NCI-H2107 (cell line): ENCODE measurements around the gene FOXL2.

Experiments
- DNase-seq: peaks from one replicate; lab custom pipeline; 2025; lab: John Stamatoyannopoulos, UW

FOXL2 gene

DNA sequence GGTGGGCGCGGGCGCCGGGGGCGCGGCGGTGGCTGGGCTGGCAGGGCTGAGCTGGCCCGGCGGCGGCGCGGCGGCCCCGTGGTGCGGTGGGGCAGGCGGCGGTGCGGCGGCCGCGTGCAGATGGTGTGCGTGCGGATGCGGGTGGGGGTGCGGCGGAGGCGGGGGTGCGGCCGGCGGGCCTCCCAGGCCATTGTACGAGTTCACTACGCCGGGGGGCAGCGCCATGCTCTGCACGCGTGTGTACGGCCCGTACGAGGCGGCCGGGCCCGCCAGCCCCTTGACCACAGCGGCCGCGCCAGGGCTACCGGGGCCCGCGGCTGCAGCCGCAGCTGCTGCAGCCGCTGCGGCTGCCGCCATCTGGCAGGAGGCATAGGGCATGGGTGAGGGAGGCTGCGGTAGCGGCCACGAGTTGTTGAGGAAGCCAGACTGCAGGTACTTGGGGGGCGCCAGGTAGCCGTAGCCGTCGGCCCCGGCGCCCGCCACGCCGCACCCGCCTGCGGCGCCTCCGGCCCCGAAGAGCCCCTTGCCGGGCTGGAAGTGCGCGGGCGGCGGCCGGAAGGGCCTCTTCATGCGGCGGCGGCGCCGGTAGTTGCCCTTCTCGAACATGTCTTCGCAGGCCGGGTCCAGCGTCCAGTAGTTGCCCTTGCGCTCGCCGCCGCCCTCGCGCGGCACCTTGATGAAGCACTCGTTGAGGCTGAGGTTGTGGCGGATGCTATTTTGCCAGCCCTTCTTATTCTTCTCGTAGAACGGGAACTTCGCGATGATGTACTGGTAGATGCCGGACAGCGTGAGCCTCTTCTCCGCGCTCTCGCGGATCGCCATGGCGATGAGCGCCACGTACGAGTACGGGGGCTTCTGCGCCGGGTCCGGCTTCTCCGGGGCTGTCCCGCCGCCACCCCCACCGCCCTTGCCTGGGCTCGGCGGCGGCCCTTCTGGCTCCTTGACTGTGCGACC, 951 bp downstream of the FOXL2 start:
- DNase-seq = no peak

DNA sequence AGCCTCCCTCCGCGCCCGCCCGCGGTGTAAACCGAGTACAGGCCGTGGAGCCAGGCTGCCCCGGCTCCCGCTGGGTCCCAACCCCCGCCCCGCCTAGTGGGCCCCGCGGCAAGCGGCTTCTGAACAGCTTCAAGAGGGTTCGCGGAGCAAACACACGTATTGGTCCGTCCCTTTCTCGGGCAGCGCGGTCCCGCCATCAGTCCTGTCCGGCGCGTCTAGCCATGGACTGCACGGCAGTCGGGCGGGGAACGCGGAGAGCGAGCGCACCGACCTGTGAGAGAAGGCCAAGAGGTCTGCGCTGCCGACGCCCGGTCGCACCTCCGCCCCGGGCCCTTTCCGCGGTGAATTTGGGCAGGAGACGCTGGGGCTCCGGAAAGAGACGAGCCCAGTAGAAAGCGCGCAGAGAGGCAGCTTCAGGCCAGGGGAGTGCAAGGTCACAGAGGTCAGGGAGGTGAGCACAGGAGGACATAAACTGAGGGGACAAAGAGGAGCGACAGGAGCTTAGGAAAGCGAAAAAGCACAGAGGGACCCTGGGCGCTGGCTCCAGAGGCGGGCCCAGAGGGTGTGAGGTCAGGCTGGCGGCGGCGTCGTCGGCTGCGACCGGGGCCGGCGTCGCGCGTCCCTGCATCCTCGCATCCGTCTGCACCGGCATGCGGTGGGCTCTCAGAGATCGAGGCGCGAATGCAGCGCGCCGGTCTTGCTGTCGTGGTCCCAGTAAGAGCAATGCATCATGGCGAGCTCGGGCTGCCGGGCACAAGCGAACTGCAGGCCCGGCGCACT, 1.8 kb downstream of the FOXL2 start:
- DNase-seq = no peak

DNA sequence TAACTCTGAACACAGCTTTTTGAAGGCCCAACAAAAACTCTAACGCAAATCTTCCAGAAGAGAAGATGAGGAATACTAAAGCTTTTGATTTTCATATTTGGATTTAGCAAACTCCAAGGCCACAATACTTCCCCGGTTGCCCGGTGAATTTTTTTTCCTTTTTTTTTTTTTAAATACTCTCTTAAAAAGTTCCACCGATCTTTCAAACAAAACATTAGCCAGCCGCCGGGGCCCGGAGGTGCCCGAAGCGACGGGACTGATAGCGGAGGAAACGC, 2.3 kb downstream of the FOXL2 start:
- DNase-seq = no peak

DNA sequence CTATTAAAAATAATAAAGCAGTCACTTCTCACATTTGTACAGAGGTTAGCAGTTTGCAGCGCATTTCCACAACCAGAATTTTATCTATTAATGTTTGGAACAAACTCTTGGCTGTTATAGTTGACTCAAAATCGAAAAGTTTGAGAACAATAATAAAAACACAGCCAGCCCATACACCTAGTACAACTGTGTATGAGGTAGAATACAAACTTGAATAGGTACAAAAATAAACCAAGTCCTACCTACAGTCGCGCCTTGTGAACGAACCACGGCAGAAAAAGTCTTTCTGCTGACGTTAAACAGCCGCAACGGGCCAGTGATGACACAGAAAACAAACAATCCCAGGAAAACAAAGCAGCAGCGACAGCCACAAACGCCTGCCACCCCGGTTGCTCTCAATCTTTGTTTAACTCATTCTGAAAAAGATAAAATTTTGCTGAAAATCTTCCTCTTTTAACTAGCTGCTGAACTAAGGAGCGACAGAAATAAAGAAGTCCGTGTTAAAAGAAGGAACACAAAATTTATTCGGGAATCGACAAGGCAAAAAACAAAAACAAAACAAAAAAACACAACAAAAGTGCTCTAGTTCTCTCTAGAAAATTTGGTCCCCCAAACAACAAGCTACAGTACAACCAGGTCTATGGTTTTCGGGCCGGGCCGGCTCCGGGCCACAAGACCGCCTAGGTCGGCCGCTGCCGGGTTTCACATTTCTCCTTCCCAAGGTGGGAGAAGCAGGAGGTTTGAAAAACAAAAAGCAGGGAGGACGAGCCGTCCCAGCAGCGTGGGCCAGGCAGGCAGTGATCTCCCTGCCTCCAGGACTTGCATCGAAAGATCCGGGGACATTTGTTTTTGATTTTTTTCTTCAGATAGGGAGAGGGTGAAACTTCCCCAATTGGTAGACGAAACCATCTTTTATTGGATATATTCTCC, 2.9 kb downstream of the FOXL2 start:
- no peak for DNase-seq

DNA sequence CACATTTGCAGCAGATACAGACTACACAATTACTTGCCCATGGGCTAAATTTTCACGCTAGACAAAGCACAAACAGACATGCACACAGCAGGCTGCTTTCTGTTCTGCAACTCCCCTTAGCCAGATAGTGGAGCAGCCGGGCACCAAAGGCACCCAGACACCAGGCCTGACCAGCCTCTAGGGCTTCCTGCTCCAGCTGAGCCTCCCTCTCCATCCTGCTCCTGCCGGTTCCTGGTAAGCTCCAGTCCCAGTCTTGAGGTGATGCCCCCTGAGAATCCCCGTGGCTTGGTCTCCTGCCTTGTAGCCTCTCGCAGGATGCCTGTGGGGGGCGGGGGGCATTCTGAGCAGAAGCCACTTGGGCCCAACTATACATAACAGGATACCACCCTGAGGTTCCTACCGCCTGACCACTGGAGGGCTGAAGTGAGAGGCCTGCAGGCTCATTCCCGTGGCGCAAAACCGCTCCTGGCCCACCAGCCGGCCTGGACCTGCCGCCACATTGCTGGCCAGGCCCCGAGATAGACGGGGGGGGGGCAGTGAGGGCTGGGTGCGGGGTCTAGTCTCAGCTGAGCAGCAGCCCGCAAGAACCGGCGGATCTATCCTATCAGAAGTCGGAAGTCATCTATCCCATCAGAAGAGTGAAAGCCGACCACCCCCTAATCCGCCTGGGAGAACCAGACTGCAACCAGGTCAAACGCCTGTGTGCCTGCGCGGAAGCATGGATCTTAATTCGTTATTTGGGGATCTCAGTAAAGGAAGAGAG, 3.9 kb downstream of the FOXL2 start:
- DNase-seq = no peak

DNA sequence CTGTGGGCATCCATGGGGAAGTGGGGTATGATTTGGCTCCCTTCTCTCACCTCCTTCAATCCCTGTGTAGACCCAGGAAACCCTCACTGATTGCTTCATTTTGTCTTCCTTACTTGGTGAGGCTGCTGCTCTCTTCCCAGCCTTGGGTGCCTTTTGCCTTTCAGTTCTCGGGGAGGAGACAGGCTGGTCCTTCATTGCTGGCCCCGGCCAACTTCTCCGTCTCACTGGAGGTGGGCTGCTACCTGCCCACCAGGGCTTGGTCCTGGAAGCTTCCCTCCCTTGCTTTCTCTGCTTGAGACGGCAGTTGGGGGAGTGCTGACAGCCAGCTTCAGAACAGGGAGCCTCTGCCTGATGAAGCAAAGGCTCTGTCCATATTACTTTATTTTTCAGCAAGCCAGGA, 4.7 kb downstream of the FOXL2 start:
- DNase-seq = no peak

DNA sequence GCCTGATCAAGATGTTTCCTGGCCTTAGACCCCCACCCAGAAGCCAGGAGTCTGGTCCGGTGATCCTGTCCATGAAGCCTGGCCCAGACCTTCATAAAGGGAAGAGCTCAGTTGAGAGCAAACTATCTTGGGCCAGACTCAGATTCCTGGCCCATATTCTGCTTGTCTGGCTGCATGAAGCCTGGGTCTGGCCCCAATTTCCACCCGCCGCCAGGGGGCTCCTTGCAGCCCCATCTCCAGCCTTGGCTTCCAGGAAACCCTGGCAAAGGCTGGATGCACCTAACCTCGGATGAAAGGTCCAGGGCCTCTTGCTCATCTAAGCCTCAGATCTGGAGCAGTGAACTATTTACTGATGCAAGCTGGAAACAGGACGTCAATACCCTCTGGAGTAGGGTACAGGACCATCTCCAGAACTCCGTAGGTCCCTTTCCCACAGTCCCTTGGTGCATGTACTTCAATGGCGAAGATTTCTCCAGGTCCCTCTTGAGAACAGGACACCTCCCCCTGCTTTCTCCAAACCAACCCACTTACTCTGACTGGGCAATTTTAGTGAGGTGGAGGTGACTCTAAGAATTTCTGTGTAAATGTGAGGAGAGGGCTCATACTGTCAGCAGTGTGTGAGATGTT, 5.6 kb downstream of the FOXL2 start:
- no peak for DNase-seq

DNA sequence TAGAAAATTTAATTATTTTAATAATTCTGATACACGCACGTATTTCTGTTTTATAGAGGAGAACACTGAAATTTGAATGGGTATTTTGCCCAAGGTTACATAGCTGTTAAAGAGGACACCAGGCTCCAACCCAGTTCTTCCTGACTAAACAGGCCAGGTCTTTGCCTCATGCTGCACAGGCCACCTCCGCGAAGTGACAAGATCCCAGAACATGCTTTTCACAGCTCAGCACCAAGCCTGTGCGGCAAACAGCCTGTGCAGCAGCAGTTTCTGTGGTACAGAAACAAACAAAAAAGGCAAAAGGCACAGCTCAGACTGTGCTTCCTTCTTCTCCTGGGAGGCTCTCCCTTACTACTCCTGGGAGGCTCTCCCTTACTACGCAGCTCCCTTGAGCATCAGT, 6.5 kb downstream of the FOXL2 start:
- no peak for DNase-seq

DNA sequence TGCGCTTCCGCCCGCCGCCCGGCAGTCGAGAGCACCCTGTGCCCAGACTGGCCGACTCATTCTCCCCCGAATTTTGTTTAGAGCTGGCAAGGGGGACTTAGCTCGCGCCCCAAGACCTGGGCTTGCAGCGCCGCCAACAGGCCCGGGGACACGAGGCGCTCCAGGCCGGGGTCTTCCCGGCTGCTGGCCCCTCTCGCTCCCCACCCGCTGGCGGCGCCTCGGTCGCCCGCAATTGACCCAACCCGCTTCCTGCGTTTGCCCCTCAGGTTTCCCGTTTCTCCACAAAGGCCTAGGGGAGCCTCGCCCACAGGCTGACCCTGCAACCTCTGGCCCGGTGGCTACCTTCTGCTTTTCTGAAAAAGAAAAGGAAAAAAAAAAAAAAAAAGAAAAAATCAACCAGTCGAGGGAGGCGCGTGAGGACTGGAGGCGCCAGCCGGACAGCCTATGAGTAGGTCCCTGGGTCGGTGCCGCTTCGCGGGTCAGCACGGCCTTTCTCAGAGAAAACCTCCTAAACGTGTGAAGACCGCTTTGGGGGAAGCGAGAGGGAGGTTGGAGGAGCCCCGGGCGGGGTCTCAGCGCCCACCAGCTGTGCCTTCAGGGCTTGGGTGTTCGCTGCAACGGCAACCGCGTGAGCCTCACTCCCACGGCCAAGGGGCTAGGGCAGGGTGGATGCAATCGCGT, 7.2 kb downstream of the FOXL2 start:
- DNase-seq = no peak

DNA sequence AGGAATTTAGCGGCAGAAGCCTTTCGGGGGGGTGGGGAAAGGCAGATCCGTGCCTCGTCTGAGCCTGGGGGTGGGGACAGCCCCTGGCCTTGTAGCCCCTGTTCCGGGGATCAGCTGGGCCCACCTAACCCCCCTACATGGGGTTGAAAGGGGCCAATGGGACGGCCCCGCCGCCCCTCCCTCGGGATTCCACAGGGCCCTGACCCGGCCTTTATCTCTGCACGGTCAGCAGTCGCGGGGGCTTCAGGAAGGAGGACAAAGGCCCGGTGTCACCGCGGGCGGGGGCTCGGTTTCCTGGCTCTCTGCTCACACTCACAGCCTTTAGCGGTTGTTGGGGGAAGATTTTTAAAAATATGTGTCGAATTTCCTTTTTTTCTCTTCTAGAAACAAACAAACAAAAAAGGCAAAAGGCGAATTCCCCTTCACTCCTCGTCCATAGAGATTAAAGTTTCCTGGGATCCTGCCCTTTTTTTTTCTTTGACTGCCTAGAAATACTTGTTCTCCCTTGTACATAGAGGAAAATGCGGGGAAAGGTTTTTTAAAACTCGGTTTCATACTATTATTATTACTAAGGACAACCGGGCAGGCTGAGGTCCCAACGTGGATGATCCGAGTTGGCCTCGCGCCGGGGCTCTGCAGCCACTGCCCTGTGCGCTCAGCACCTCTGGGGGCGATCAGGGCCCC, 7.9 kb downstream of the FOXL2 start:
- DNase-seq = no peak

DNA sequence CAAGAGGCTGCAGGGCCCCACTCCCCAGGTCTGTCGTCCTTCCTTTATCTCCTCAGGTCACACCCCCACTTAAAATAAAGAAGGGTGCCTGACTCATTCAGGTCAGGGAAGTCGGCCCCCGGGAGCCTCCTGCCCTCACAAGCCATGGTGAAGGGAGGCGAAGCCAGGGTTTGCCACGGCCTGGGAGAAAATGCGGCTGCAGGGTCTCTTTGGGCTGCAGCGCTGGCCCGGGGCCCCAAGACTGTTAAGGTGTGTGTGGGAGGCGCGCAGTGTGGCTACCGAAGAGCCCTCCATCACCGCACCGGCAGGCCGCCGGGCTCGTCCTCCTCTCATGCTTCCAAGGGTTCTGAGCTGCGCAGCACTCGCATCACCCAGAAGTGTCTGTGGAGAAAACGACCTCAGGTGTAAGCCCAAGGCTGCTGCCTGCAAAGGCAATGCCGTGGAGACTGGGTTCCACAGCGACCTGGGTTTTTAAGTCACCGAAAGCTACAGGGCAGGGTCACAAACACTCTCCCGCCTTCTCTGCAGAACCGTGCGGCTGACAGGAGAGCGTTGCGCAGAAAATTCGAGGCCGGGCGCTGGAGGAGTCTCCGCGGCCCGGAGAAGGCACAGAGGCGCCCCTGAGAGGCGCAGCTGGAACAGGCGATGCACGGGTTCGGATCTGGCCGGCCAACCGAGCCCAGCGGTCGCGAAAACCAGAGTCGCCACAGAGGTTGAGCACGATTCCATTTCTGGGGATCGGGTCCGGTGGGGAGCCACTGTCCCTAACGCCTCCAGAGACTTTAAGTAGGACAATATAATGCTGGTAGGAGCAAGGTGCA, 8.7 kb downstream of the FOXL2 start:
- no peak for DNase-seq

DNA sequence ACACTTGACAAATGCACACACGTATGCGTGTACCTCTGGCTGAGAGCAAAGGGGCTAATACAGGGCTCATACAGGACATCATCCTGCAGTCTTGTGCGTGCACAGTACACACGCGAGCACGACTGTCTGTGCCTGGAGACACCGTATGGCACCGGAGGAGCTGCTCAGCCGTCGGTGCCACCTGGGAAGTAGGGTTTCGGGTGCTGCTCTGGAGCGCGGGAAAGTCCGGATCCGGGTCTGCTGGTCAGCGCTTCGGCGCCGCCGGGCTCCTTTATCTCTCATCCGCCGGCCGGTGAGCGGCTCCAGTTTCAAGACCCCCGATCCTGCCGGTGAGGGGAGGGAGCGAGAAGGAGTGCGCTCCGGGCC, 9.3 kb downstream of the FOXL2 start:
- no peak for DNase-seq

DNA sequence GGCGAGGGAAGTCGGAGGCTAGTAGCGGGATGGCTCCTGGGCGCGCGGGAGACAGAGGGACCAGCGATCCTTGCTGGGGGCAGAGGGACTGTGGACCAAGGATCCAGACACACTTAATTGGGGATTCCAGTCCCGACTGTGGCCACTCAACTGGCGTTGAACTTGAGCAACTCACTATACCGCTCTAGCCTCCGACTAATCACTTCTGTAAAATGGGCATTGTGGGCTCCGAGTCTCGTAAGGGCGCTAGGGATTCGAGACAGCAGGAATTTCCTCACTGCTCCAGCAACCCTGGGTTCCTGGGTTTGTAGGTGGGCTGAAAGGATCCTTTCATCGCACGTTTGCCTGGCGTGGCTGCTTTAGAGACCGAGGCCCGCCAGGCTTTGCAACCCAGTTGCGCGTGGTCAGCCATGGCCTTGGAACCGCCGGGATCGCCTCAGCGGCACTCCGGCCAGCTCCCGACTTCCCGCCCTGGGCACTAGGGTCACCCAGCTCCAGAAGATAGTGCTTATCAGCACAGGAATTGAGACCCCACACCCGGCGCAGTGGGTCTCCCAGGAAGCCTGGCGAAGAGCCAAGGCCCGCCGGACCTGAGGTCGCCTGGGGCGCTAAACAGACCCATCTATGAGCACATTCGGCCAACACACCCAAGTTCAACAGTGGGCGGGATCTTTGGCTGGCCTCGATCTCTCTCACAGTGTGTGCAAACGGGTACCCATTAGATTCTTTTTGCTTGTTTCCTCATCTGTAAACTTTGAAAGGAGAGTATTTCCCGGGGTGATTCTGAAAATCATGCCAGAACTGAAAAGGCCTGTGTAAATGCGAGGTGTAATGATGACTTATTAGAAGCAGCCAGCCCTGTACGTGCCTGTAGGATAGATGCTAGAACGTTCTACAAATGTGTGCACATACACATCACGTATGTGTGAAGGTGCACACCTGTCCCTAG, 9.9 kb downstream of the FOXL2 start:
- no peak for DNase-seq

DNA sequence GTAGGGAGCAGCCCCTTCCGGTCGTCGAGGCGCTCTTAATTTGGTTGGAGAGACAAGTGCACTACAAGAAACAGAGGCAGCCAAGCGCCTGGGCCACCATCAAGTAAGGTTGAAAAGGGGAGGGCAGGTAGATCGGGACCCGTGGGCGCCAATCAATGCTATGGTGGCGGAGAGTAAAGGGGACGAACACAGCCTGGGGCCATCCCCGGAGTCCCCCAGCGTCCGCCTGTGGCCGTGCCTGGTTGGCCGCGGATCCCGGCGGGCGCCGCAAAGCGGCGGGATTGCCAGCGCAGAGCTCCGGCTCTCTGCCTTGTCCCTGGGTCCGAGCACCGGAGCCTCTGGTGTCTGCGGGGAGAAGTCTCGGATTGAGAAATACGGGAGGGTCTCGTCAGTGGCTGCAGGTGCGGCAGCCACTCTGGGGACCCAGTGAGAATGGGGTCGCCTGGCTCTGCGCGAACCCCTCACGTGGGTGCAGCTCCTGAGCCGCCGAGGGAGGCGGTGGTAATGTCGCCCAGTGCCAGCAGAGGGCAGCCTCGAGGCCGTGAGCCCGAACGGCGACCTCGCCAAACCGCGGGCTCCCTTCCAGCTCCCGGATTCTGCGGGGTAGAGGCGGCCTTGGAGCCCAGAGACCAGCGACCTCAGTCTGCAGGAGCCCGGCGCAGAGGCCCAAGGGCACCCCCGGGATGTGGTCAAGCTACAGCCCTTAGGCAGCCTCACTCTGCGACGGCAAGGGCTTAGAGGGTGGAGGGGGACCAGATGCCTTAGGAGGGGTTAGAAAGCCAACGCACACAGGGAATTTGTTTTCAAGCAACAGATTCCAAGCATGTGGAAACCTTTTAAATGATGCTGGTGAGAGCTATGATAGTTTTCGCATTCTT, 10.8 kb downstream of the FOXL2 start:
- DNase-seq = peak; percentile 47

DNA sequence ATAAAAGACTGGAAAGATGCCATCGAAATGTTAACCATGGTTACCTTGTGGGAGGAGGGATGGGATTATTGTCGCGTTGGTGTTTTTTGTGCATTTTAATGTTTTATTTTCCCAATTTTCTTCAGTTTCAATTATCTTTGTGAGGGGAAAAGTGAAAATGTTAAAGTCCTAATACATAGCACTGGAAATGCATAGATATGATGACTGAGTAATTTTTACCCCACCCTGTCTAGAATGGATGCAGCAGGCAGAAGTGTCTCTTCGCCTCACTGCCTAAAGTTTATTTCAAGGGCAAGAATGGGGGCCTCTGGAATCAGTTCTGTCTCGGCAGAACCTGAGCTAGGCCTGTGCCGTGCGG, 11.5 kb downstream of the FOXL2 start:
- DNase-seq = no peak

DNA sequence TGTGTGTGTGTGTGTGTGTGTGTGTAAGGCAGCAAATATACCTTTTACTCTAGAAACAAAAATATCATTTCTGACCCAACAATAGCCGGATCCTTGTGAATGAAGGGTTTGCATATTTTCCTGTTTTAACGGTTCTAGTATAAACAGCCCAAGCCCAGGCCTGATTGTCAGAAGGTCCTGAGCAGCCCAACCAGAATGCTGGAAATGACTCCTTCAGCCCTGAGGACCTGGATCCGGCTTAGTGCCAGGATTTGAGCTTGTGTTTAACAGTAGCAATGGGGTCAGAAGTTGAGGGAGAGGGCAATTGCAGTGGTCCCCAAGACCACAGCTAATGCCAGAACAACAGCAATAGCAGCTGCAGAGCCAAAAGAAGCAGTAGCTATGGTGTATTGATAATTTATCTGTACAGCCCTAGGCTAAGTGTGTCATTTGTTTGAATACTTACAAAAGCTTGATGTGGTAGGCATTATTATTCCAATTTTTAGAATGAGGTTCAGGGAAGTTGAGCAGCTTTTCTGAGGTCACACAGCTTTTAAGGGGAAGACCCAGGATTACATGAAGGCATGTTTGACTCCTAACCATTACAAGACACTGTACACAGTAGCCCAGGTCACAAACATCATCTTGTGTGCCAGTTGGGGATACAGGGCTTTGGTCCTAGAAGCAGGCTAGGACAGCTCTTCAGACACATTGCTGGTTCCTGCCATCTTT, 12.8 kb downstream of the FOXL2 start:
- DNase-seq = no peak
